Activated CD4-positive, alpha-beta T cell treated with anti-CD3 and anti-CD28 coated beads, Interleukin-10, Interleukin-2, amounts not matched to agents 100 ng/mL and 50 ng/mL, durations not matched to agents 16 hours and 8 hours (primary cell): ENCODE results near the gene ATP8A2.
A peak's percentile ranks its signal among the peaks of the same experiment; 100 is the strongest.

Source experiments
- DNase-seq: peaks from one replicate; pipeline ENCODE4 v3.0.0-alpha.2; 2020

Gene ATP8A2

DNA sequence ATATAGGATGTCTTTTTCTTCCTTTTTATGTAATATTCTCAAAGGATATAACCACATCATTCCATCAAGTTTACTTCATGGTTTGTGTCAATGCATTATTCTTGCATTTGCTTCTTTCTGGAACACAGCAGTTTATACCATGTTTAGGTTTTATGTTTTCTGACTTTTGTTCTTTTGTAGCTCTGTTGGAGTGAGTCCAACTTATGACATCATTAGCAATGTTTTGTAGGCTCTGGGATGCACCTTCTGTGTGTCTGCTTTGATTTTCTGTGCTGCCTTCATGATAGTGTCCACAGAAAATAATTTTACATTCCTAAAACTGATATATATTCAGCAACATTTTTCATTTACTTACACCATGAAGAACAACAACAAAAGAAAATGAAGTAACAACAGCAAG is 611.1 kb downstream of the ATP8A2 start:
- DNase-seq = no peak

DNA sequence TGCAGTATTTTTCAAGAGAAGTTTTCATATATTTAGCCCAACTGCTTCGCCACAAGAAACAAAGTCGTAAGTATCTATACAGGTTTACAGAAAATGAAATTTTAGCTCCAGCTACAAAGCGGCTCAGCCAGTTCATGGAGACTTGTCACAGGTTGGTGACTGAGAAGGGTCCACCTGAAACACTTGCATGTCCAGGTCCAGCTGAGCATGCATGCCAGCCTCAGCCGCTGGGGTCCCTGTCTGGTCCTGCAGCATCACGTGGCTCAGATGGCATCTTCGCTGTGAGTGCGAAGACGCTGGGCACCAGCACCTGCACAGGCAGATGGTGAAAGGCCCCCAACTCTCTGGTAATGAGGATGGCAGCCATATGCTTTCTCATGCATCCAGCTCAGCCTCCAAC is 616.2 kb downstream of the ATP8A2 start:
- DNase-seq = no peak

DNA sequence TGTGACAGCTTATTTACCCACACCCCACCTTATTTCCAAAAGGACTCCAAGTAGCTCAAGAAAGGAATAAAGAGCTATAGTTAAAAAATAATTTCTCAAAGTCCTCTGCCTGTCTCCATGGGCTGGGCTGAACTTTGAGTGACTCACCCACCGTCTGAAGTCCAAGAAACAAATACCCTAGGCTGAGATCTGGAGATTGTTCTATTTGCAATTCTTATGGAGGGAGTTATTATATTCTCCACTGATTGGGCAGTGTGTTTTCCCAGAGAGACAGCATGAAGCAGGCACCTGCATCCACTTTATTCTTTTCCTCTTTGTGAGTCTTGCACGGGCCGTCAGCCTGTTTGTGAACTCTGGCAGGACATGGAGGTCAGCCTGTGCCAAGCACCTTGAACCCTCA is 616.9 kb downstream of the ATP8A2 start:
- no peak for DNase-seq

DNA sequence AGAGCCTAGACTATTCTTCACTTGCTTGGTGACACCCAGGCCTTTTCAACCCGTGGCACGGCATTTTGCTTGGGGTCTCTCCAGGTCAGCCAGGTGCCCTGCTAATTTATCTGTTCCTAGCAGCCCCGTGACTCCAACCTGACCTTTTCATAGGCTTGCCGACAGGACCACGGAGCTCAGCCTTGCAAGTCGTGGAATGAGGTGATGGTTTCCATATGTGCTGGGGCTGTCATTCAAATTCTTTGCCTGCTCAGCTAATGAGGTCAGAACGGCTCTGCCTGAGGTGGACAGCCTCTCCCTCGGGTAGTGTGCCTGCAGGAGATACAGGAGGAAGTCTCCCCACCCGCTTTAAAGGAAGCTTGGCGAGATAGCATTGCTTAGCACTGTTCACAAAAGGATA is 619.0 kb downstream of the ATP8A2 start:
- no peak for DNase-seq

DNA sequence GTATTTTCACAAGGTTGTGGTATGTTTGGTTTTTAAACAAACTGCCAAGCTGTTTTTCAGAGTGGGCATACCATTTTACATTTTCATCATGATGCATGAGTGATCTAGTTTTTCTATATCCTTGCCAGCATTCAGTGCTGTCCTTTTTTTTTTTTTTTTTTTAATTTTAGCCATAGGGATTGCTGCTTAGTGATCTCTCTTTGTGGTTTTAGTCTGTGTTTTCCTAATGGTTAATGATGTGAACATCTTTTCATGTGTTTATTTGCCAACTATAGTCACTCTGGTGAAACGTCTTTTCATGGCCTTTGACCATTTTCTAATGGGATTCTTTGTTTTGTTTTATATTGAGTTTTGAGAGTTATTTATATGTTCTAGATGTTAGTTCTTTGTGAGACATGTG is 620.3 kb downstream of the ATP8A2 start:
- DNase-seq = no peak

- peak; percentile 5 for DNase-seq
Observed at GRCh38 chr13:26007261-26008125, 635.7 kb downstream of the ATP8A2 start.

GRCh38 chr13:26010487-26011207 is 638.9 kb downstream of the ATP8A2 start:
- DNase-seq = no peak

- DNase-seq = no peak
Observed at GRCh38 chr13:26011208-26011573, 639.4 kb downstream of the ATP8A2 start.

GRCh38 chr13:26011996-26012821 is 640.4 kb downstream of the ATP8A2 start:
- peak; percentile 21 for DNase-seq

GRCh38 chr13:26012995-26013394 is 641.2 kb downstream of the ATP8A2 start:
- DNase-seq = no peak

DNA sequence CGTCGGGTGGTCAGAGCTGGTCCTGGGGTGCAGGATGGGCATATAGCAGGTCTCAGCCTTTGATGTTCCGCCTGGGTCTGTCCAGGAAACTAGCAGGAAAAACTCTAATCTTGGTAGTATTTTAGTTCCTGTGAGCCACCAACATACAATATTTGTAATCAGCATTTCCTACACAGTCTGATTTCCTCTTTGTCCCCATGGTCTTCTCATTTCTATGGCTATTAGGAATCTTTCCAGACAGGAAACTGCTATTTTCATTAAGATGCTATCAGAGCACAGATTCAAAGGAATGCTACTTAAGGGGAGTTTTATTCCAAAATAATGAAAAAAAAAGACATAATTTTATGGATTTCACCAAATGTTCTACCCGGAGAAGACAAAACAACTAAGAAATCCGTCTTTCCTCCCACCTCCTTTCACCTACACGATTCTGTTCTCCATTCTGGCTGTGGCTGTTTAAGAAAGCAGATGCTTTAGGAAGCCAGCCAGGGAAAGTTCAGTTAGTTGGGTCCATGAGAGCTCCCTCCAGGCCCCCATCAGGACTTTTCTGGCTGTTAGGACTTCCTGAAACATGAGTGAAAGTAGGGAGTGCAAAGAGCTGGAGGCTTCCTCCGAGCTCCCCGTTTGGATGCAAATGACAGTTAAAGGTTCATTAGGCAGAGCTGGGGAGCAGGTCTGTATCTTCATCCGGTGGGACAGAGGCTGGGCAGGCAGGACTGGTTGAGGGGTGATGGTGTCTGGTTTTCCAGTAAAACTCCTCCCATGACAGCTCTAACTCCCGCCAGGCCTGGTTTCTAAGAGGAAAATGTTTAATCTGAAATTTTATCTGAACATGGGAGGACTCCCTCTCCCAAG is 643.7 kb downstream of the ATP8A2 start:
- DNase-seq = no peak

- DNase-seq = no peak
Observed at GRCh38 chr13:26016189-26016588, 644.4 kb downstream of the ATP8A2 start.

DNA sequence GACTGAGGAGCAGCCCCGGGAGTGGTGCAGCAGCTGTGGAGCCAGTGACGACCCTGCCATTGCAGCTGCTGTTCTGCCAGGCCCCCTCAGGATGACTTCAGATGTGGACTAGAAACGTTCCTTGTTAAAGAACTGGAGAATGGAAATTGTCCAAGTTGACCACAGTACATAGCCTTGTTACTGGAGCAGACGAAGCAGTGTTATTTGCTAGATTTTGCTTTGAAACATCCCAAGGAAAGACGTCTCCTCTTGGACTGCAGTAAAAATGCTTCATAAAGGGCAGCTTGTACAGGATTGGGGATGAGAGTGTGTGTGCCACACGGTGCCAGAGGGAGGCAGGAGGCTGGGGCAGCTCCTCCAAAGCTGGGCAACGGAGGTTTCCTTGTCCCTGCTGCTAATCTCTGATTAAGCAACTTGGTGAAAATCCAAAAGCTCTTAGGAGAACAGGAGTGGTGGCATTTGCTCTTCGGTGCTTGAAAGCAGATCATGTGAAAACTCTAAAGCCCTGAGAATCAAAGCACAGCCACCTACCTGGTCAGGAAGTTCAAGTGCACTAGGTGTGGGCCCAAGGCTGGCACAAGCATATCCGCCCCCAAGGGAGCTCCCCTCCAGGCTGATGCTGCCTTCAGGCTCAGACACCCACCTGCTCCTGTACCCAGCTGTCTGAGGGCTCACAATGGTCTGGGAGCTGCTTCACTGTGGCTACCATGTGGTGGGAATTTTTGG is 645.6 kb downstream of the ATP8A2 start:
- DNase-seq = no peak

- DNase-seq = no peak
Observed at GRCh38 chr13:26017932-26018665, 646.3 kb downstream of the ATP8A2 start.

- DNase-seq = no peak
Observed at GRCh38 chr13:26019251-26019650, 647.5 kb downstream of the ATP8A2 start.

GRCh38 chr13:26019881-26020870 is 648.4 kb downstream of the ATP8A2 start:
- no peak for DNase-seq

GRCh38 chr13:26020891-26021290 is 649.1 kb downstream of the ATP8A2 start:
- DNase-seq = no peak

DNA sequence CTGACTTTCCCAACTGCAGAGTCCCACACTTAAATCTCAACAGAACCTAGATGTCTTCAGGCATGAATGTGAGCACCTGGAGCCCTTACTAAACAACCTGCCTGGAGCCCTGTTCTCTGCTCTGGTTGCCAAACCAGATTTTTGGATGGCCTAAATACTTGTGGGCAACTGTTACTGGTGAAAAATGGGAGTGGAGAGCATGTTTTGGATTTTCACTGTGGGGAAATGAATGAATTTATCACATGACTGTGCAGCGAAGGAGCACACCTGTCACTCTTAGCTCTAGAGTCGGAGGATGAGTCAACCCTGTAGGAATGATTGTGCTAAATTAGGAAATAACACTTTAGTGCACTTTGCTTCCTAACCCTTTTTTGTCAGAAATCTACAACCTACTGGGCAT is 649.7 kb downstream of the ATP8A2 start:
- DNase-seq = no peak

DNA sequence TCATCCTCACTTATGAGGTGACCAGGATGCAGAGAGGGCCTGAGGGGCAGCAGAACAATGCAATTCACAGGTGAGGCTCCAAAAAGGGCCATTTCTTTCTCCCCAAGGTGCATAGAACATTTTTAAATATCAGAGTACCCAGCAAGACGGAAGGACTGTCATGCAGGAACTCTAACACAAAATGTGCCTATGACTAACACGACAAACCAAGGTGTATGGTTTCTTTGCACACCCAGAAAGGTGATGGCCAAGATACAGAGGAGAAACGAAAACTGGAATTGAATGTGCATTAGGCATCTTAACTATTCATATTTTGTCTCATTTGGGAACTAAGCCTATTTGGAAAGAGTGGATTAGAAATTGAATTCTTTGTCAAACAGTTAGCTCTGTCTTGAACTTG is 650.2 kb downstream of the ATP8A2 start:
- DNase-seq = no peak
